ENCODE data around the gene MACROD2. TPM values are rescaled to one million over a fixed set of nuclear protein-coding genes. Genes with fewer than 3 reads are reported as not detected.

The MACROD2 gene
- total RNA-seq, 1 donor, result 1.3 TPM

DNA sequence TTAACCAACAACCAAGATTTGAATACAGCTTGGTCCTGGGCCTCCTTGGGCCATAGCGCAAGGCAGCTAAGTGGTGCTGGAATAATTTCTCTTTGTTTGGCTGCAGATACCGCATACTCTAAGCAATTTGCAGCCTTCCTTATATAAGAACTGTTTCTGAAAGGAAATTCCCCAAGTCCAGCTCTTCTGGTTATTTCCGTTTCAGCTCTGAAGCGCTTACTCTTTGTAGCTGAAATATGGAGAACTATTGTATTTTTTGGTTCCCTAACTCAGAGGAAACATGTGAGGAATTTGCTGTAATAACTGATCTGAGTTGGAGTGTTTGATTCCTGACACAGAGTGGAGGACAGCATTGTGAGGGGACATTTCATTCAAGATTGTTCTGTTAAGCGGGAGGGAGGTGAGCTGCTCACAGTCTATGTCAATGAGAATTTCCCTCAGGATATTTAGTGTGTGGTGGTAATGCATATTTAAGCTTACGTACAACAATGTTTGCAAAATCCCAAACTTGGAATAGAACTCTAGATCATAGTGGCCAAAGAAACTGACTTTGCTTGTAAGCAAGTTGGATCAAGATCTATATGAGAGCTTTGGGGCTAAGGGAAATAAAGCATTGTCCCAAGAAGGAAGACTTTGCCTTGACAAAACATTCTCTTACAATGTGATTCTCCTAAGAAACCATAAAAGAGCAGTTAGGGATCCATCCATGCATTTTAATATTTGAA, 918.7 kb downstream of the MACROD2 start:
- TF ChIP-seq, protein P1, sequence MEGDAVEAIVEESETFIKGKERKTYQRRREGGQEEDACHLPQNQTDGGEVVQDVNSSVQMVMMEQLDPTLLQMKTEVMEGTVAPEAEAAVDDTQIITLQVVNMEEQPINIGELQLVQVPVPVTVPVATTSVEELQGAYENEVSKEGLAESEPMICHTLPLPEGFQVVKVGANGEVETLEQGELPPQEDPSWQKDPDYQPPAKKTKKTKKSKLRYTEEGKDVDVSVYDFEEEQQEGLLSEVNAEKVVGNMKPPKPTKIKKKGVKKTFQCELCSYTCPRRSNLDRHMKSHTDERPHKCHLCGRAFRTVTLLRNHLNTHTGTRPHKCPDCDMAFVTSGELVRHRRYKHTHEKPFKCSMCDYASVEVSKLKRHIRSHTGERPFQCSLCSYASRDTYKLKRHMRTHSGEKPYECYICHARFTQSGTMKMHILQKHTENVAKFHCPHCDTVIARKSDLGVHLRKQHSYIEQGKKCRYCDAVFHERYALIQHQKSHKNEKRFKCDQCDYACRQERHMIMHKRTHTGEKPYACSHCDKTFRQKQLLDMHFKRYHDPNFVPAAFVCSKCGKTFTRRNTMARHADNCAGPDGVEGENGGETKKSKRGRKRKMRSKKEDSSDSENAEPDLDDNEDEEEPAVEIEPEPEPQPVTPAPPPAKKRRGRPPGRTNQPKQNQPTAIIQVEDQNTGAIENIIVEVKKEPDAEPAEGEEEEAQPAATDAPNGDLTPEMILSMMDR (IDR thresholded peaks at IDR 0.05; ENCODE audit: insufficient read depth, low read length), result no peak
- H3K4me3 ChIP-seq (ENCODE audit: low read depth, low read length), result no peak overlapping the region
- DNase-seq (ENCODE audit: low read depth), result no peak

DNA sequence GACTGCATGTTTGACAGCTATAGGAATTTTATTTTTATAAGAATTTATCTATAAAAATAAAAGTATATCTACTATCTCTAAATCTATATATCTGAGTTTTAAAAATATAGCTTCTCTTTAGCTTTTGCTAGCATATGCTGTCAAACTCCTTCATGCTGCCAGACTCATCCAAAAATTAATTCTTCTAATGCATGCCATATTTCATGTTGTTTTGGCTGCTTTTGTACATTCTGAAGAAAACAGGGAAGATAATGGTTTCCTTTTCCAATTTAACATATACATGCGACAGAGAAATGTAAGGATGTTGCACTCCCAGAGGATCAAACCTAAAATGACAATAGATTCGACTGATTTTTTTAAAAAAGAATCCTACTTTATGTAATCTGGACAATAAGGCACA, 919.3 kb downstream of the MACROD2 start:
- TF ChIP-seq, protein P1 (IDR thresholded peaks at IDR 0.05; ENCODE audit: insufficient read depth, low read length), result no peak
- H3K4me3 ChIP-seq (ENCODE audit: low read depth, low read length), result no peak overlapping the region
- DNase-seq (ENCODE audit: low read depth), result no peak

DNA sequence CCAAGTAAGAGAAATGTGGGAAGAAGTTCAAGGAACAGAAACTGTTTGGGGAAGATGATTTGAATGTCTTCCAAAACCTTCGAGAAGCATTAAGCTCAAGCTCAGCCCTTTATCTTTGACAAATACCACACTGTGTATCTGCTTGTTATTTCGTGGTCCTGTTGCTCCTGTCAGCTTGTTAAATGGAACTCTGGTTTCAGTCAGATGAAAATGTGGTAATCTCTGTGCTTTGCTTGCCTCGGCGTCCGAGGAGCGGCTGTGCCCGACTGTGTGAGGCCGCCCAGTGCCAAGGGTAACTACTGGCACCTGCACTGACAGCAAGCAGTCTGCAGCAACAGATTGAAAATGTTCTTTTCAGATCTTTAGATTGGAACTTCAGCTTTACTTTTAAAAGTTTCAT, 920.0 kb downstream of the MACROD2 start:
- no peak overlapping the region for H3K4me3 ChIP-seq (ENCODE audit: low read depth, low read length)
- TF ChIP-seq, protein P1 (IDR thresholded peaks at IDR 0.05; ENCODE audit: insufficient read depth, low read length), result no peak
- no peak for DNase-seq (ENCODE audit: low read depth)

DNA sequence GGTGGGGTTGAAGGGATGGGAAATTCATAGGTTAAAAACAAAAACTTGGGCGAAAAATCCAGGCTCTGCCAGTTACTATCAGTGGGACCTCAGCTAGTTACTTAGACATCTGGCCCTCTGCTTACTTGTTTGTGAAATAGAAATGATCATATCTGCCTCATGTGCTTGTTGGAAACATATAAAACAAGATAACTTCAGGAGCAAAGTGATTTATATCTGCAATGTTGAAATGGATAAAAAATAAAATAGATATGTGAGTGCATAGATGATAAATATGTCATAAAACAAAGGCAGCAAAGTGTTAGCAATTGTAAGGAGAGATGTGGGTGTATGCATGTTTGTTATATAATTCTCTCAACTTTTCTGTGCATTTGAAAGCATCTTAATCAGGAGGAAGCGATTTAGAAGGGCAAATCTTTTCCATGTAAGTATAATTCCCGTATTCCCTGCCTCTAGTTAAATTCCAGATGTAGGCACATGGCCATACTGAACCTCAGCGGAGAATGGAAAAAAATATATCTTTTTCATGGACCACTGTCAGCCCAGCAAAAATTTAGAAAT, 921.1 kb downstream of the MACROD2 start:
- H3K4me3 ChIP-seq (ENCODE audit: low read depth, low read length), result no peak overlapping the region
- DNase-seq (ENCODE audit: low read depth), result no peak
- TF ChIP-seq, protein P1 (IDR thresholded peaks at IDR 0.05; ENCODE audit: insufficient read depth, low read length), result no peak

DNA sequence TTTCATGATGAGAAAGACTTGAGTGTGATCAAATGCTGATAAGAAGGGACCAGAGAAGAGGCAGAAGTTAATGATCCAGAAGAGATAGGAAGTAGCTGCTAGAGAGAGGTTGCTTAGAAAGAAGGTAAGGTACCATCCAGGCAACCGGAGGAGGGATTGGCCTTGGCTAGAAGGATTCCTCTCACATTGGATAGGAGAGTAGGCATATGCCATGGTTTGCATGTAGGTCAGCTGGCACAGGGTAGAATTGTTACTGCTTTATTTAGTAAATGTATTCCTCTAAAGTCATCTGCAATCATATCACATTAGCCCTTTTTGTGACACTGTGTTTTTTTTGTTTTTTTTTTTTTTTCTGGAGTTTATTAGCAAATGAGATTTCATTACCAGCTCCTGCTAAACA, 923.0 kb downstream of the MACROD2 start:
- TF ChIP-seq, protein P1 (IDR thresholded peaks at IDR 0.05; ENCODE audit: insufficient read depth, low read length), result no peak
- H3K4me3 ChIP-seq (ENCODE audit: low read depth, low read length), result no peak overlapping the region
- DNase-seq (ENCODE audit: low read depth), result no peak

DNA sequence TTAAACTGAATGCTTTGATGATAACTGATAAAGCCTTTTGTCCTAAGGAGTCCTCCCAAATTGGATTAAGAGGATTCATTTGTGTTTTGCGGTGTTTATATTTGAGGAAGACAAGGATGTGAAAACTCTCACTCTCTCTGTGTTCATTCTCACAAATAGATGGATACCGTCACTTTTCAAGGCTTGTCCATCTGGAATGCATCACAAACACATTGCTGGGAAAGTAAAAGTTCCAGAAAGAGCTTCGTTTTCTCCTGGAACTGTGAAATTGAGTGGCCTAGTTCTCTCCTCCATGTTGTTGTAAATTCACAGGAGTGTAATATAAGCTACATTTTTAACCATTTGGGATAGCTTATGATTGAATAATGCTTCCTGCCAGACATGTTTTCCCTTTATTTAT, 923.7 kb downstream of the MACROD2 start:
- TF ChIP-seq, protein P1 (IDR thresholded peaks at IDR 0.05; ENCODE audit: insufficient read depth, low read length), result no peak
- DNase-seq (ENCODE audit: low read depth), result no peak
- H3K4me3 ChIP-seq (ENCODE audit: low read depth, low read length), result no peak overlapping the region
